A549 (cell line): ENCODE data around the gene UHRF2. TPM values are rescaled to one million over a fixed set of nuclear protein-coding genes. Genes with fewer than 3 reads are reported as not detected.

ENCODE experiments used
- ATAC-seq, 2 experiments: fragments of 200-7000 bp in 1 of 2; fragments of >200 bp in 1 of 2; cut with Nextera tagmentation in 1 of 2; cut with Tn5 transposase in 1 of 2; 3 replicates each; pipeline versions ENCODE4 v1.8.0 to v1.9.1; 2018 to 2020; ENCODE audit warnings: mild to moderate bottlenecking in 1 of 2, moderate library complexity in 1 of 2
- CTCF ChIA-PET: fragments of 300-600 bp; sonication (Branson Sonifier 250); formaldehyde crosslinking; extraction: SDS; loops from one replicate; lab custom pipeline; 2021; ENCODE audit warnings: antibody characterized with exemption, inconsistent platforms; lab: Yijun Ruan, JAX
- POLR2A ChIA-PET: fragments of 350-600 bp; formaldehyde crosslinking; extraction: SDS; loops from one replicate; lab custom pipeline; 2021; ENCODE audit warnings: antibody characterized with exemption, inconsistent platforms; lab: Yijun Ruan, JAX
- DNase-seq, 2 experiments: peaks; one replicate each; pipeline versions ENCODE4 v3.0.0 to v3.0.0-alpha.2; 2011 to 2016; ENCODE audit warnings: low read depth in 1 of 2, low spot score in 1 of 2
- FAIRE-seq: peaks from 2 replicates; lab custom pipeline; 2011; peaks lifted over from hg19 to GRCh38; lab: Jason Lieb, UNC
- H3K27ac ChIP-seq, 2 experiments: fragments of >200 bp; sonication (Bioruptor Twin); formaldehyde crosslinking; 3 replicates each; pipeline ENCODE4 v1.5.1; 2016 to 2017
- H3K4me1 ChIP-seq: fragments of >200 bp; sonication (Bioruptor Twin); formaldehyde crosslinking; 3 replicates; pipeline ENCODE4 v1.6.1; 2016
- H3K4me2 ChIP-seq: fragments of >200 bp; sonication (Bioruptor Twin); formaldehyde crosslinking; 3 replicates; pipeline ENCODE4 v1.6.1; 2016
- H3K4me3 ChIP-seq: fragments of >200 bp; sonication (Bioruptor Twin); formaldehyde crosslinking; 3 replicates; pipeline ENCODE4 v1.5.1; 2016
- H3K9me3 ChIP-seq: fragments of >200 bp; sonication (Bioruptor Twin); formaldehyde crosslinking; 3 replicates; pipeline ENCODE4 v1.6.1; 2016
- BHLHE40 ChIP-seq: IDR thresholded peaks from 2 replicates; pipeline ENCODE4 v1.6.1; 2012; ENCODE audit warnings: low read depth, low read length, inconsistent platforms
- CBX8 ChIP-seq: fragments of 200-600 bp; sonication (generic); IDR thresholded peaks from 2 replicates; pipeline ENCODE4 v1.6.1; 2016
- EHMT2 ChIP-seq: fragments of 200-600 bp; sonication (generic); IDR thresholded peaks from 2 replicates; pipeline ENCODE4 v1.6.1; 2016; ENCODE audit warnings: antibody characterized with exemption, low read depth, mild to moderate bottlenecking, moderate library complexity
- EP300 ChIP-seq, 2 experiments: fragments of >200 bp; sonication (Bioruptor Twin); formaldehyde crosslinking; IDR thresholded peaks; 2 replicates in 1 of 2; 3 replicates in 1 of 2; pipeline ENCODE4 v1.6.1; 2016 to 2017
- ESRRA ChIP-seq: fragments of 150-350 bp; IDR thresholded peaks from 2 replicates; pipeline ENCODE4 v1.6.1; 2014; ENCODE audit warnings: mild to moderate bottlenecking, low read length, borderline replicate concordance
- FOSB ChIP-seq: fragments of 250-450 bp; sonication (Bioruptor Pico); IDR thresholded peaks from 2 replicates; pipeline ENCODE4 v1.5.0; 2020; ENCODE audit warnings: mild to moderate bottlenecking, moderate library complexity
- FOSL2 ChIP-seq, 2 experiments: fragments of 450-650 bp in 1 of 2; fragments of >200 bp in 1 of 2; sonication (Bioruptor Twin) in 1 of 2; formaldehyde crosslinking; IDR thresholded peaks; 2 replicates each; pipeline versions ENCODE4 v1.5.0 to v1.6.1; 2016 to 2020; ENCODE audit warnings: mild to moderate bottlenecking in 1 of 2, moderate library complexity in 1 of 2
- FOXS1 ChIP-seq: fragments of 250-450 bp; sonication (Bioruptor Pico); IDR thresholded peaks from 2 replicates; pipeline ENCODE4 v1.5.0; 2020; ENCODE audit warnings: mild to moderate bottlenecking, moderate library complexity
- GATA3 ChIP-seq: IDR thresholded peaks from 2 replicates; pipeline ENCODE4 v1.6.1; 2012; ENCODE audit warnings: borderline replicate concordance
- HEYL ChIP-seq: fragments of 250-450 bp; sonication (Bioruptor Pico); IDR thresholded peaks from 2 replicates; pipeline ENCODE4 v1.8.0; 2021; ENCODE audit warnings: mild to moderate bottlenecking, moderate library complexity
- HOXB5 ChIP-seq: fragments of 250-450 bp; sonication (Bioruptor Pico); IDR thresholded peaks from 2 replicates; pipeline ENCODE4 v1.5.0; 2020; ENCODE audit warnings: mild to moderate bottlenecking, moderate library complexity
- KDM1A ChIP-seq: fragments of 200-600 bp; sonication (generic); IDR thresholded peaks from 2 replicates; pipeline ENCODE4 v1.6.1; 2016; ENCODE audit warnings: low read depth, mild to moderate bottlenecking
- MAFK ChIP-seq: fragments of 450-650 bp; IDR thresholded peaks from 2 replicates; pipeline ENCODE4 v1.6.1; 2014; ENCODE audit not compliant: partially characterized antibody
- POLR2AphosphoS2 ChIP-seq: conservative IDR thresholded peaks from 2 replicates; pipeline ENCODE4 v1.6.1; 2012; ENCODE audit warnings: low read length, improper control_type of control experiment, inconsistent platforms
- RCOR1 ChIP-seq: fragments of 150-350 bp; IDR thresholded peaks from 2 replicates; pipeline ENCODE4 v1.6.1; 2014; ENCODE audit warnings: antibody characterized with exemption, low read length, low read depth
- RNF2 ChIP-seq: fragments of 200-600 bp; sonication (generic); IDR thresholded peaks from 2 replicates; pipeline ENCODE4 v1.6.1; 2016; ENCODE audit warnings: low read depth, mild to moderate bottlenecking, antibody characterized with exemption, moderate library complexity, borderline replicate concordance
- SREBF2 ChIP-seq: fragments of 450-650 bp; IDR thresholded peaks from 2 replicates; pipeline ENCODE4 v1.6.1; 2014; ENCODE audit warnings: mild to moderate bottlenecking, moderate library complexity
- TP53 ChIP-seq: fragments of 250-450 bp; sonication (Bioruptor Pico); IDR thresholded peaks from 2 replicates; pipeline ENCODE4 v1.5.0; 2021; ENCODE audit warnings: mild to moderate bottlenecking, moderate library complexity
- ZC3H11A ChIP-seq: fragments of 450-650 bp; IDR thresholded peaks from 2 replicates; pipeline ENCODE4 v1.6.1; 2014; ENCODE audit warnings: antibody characterized with exemption, mild to moderate bottlenecking
- ZFP36 ChIP-seq: fragments of 450-650 bp; IDR thresholded peaks from 2 replicates; pipeline ENCODE4 v1.6.1; 2014; ENCODE audit warnings: borderline replicate concordance; ENCODE audit not compliant: partially characterized antibody
- ZSCAN20 ChIP-seq: fragments of 250-450 bp; sonication (Bioruptor Pico); IDR thresholded peaks from 2 replicates; pipeline ENCODE4 v1.8.0; 2022; ENCODE audit warnings: mild to moderate bottlenecking, moderate library complexity
- WGBS: methylation state at CpG from one replicate; pipeline ENCODE4 v1.1.6; 2017; ENCODE audit errors: missing lambda C conversion rate; 5-methylcytosine and 5-hydroxymethylcytosine counted together
- polyA plus RNA-seq, 4 experiments: library from polyadenylated mRNA; depleted of rRNA in 3 of 4; stranded (reverse); fragments of >200 nt; fragmentation: RNase III in 1 of 4; extraction: RNeasy Plus Mini Kit Qiagen cat#74134 plus additional on column Dnase treatment in 1 of 4; gene quantifications; 2 replicates in 3 of 4; 3 replicates in 1 of 4; pipeline ENCODE4 v1.2.3, GENCODE V29; 2011 to 2017
- TF ChIP-seq, protein P1 (sequence below): IDR thresholded peaks from 2 replicates; pipeline ENCODE4 v1.6.1; 2012
- TF ChIP-seq, protein P2 (sequence below): fragments of >200 bp; sonication (Bioruptor Twin); formaldehyde crosslinking; IDR thresholded peaks from 3 replicates; pipeline ENCODE4 v1.6.1; 2016
- TF ChIP-seq, protein P3 (sequence below): fragments of 450-650 bp; IDR thresholded peaks from 2 replicates; pipeline ENCODE4 v1.6.1; 2014; ENCODE audit warnings: antibody characterized with exemption

Gene UHRF2
- polyA plus RNA-seq, 2 of the 4 experiments (the other 2 are of a cell fraction), result 28.6 to 74.3 TPM

DNA sequence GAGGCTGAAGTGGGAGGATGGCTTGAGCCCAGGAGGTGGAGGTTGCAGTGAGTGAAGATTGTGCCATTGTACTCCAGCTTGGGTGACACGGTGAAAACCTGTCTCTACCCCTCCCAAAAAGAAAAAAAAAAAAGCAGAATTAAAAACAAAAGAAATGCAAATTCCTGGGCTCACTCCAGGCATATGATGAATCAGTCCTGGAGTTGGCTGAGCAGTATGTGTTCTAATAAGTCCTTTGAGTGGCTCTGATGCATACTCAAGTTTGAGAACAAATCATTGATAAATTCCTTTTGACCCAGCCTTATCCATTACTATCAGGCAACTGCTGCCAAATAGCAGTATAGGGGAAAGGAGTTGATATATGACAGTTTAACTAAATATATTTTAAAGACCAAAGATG is 28.3 kb downstream of the UHRF2 start:
- Histone ChIP-seq H3K27ac (no peak overlapping the region), H3K4me2 (no peak overlapping the region), H3K4me3 (no peak overlapping the region), H3K9me3 (no peaks in the 10 kb centered on the region), H3K4me1 (no peaks in the 10 kb centered on the region)
- no peak for DNase-seq
- 85% methylated on average over 1 of the region's 1 CpG for WGBS
- CTCF ChIA-PET, result no interaction called here
- FAIRE-seq, result no peak
- POLR2A ChIA-PET, result no interaction called here
- no peak for ATAC-seq
- TF ChIP-seq HOXB5 (CRISPR knock-in tag) (no peak), MAFK (no peak), ZSCAN20 (CRISPR knock-in tag) (no peak), ESRRA (no peak), RCOR1 (no peak), EHMT2 (no peak), ZFP36 (no peak), POLR2AphosphoS2 (no peak), GATA3 (no peak), KDM1A (no peak), FOSB (CRISPR knock-in tag) (no peak)
- TF ChIP-seq, protein P1, sequence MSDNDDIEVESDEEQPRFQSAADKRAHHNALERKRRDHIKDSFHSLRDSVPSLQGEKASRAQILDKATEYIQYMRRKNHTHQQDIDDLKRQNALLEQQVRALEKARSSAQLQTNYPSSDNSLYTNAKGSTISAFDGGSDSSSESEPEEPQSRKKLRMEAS, result no peak

DNA sequence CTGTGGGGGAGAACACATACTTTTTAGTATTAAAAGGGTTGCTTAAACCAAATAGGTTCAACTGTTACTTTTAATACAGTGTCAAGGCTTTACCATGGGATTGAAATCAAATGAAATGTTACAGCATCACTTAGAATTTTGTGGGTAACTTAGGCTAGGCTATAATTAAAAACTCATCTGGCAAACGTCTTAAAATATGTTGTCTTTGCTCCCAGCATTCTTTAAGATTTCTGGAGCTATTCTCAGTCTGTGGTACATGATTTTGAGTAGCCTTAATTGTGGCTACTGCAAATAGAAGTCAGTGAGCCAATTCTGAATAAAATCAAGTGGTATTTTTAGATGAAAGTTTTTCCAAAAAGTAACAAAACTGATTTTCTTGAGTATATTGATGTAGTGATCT is 30.7 kb downstream of the UHRF2 start:
- Histone ChIP-seq H3K4me3 (no peak overlapping the region), H3K9me3 (no peaks in the 10 kb centered on the region), H3K4me1 (no peaks in the 10 kb centered on the region), H3K27ac (no peak overlapping the region), H3K4me2 (no peak overlapping the region)
- TF ChIP-seq, protein P2, sequence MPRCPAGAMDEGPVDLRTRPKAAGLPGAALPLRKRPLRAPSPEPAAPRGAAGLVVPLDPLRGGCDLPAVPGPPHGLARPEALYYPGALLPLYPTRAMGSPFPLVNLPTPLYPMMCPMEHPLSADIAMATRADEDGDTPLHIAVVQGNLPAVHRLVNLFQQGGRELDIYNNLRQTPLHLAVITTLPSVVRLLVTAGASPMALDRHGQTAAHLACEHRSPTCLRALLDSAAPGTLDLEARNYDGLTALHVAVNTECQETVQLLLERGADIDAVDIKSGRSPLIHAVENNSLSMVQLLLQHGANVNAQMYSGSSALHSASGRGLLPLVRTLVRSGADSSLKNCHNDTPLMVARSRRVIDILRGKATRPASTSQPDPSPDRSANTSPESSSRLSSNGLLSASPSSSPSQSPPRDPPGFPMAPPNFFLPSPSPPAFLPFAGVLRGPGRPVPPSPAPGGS, result no peak
- TF ChIP-seq FOSL2 (IDR thresholded peaks at IDR 0.05) (no peak), FOSL2 (CRISPR knock-in tag; IDR thresholded peaks at IDR 0.05) (no peak)
- DNase-seq (no peak), FAIRE-seq (no peak), ATAC-seq (no peak)
- ChIA-PET CTCF (no interaction called here), POLR2A (no interaction called here)
- 26% methylated on average over 1 of the region's 1 CpG for WGBS

DNA sequence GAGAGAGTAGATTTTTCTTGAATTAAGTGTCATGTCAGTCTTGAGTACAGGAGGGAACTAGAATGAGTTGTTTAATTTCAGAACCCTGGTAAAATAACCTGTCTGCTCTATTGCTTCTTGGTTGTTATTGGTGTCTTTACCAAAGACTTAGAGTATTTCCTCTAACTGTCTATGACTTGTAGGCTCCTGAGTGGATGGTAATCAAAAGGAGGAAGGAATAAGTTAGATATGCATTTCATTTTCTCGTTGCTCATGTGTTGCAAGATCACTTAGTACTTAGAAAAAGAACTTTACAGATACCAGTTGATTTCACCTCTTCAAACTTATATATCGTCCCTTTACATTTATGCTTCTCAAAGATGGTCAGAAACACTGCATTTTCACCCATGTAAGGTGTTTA is 31.1 kb downstream of the UHRF2 start:
- no peak overlapping the region for H3K4me3 ChIP-seq
- no peak overlapping the region for H3K4me2 ChIP-seq
- DNase-seq, result no peak
- H3K4me1 ChIP-seq, result no peaks in the 10 kb centered on the region
- ATAC-seq, result no peak
- no peaks in the 10 kb centered on the region for H3K9me3 ChIP-seq
- POLR2A ChIA-PET, result no interaction called here
- 74% methylated on average over 2 of the region's 2 CpGs for WGBS
- TF ChIP-seq ZSCAN20 (CRISPR knock-in tag), result no peak
- TF ChIP-seq ZC3H11A, result no peak
- no peak for TF ChIP-seq MAFK
- no peak for TF ChIP-seq FOSL2 (IDR thresholded peaks at IDR 0.05)
- no peak for TF ChIP-seq FOSL2 (CRISPR knock-in tag; IDR thresholded peaks at IDR 0.05)
- no peak for TF ChIP-seq POLR2AphosphoS2
- TF ChIP-seq BHLHE40, result no peak
- TF ChIP-seq TP53 (CRISPR knock-in tag), result no peak
- no peak for TF ChIP-seq KDM1A
- TF ChIP-seq EP300 (IDR thresholded peaks at IDR 0.05), result no peak
- TF ChIP-seq RNF2, result no peak
- TF ChIP-seq, protein P3, sequence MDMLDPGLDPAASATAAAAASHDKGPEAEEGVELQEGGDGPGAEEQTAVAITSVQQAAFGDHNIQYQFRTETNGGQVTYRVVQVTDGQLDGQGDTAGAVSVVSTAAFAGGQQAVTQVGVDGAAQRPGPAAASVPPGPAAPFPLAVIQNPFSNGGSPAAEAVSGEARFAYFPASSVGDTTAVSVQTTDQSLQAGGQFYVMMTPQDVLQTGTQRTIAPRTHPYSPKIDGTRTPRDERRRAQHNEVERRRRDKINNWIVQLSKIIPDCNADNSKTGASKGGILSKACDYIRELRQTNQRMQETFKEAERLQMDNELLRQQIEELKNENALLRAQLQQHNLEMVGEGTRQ, result no peak
- no peak for TF ChIP-seq HOXB5 (CRISPR knock-in tag)
- TF ChIP-seq SREBF2, result no peak
- TF ChIP-seq HEYL (CRISPR knock-in tag), result no peak
- TF ChIP-seq CBX8, result no peak
- no peak for TF ChIP-seq FOXS1
- CTCF ChIA-PET, result no interaction called here
- no peak for FAIRE-seq
- H3K27ac ChIP-seq, result no peak overlapping the region
